ENCODE measurements around the gene CLTA.
"Not testable (repeated sequence)": the region's sequence is repeated elsewhere in the genome, so short reads cannot be mapped to it uniquely, and the experiment has no call there.

Gene CLTA

GRCh38 chr9:36163049-36163785 lies 27.5 kb upstream of the CLTA start:
- no peak overlapping the region for H3K4me3 ChIP-seq (ENCODE audit: low read length)
- H3K9me3 ChIP-seq (ENCODE audit: low read length), result no peaks in the 10 kb centered on the region
- H3K27me3 ChIP-seq (ENCODE audit: insufficient read depth, low read length), result no peaks in the 10 kb centered on the region
- H3K4me1 ChIP-seq (ENCODE audit: insufficient read depth, low read length), result peaks cover 8% of the 10 kb centered on the region
- H3K36me3 ChIP-seq (ENCODE audit: insufficient read depth, low read length), result no peaks in the 10 kb centered on the region
- no peak overlapping the region for H2AFZ ChIP-seq (ENCODE audit: low read depth, low read length)

GRCh38 chr9:36163786-36164170 lies 26.9 kb upstream of the CLTA start:
- H3K4me3 ChIP-seq (ENCODE audit: low read length), result no peak overlapping the region
- H2AFZ ChIP-seq (ENCODE audit: low read depth, low read length), result no peak overlapping the region
- no peaks in the 10 kb centered on the region for H3K9me3 ChIP-seq (ENCODE audit: low read length)
- peaks cover 8% of the 10 kb centered on the region for H3K4me1 ChIP-seq (ENCODE audit: insufficient read depth, low read length)
- H3K27me3 ChIP-seq (ENCODE audit: insufficient read depth, low read length), result no peaks in the 10 kb centered on the region
- no peaks in the 10 kb centered on the region for H3K36me3 ChIP-seq (ENCODE audit: insufficient read depth, low read length)

- no peak overlapping the region for H3K4me3 ChIP-seq (ENCODE audit: low read length)
- no peak overlapping the region for H2AFZ ChIP-seq (ENCODE audit: low read depth, low read length)
- no peaks in the 10 kb centered on the region for H3K9me3 ChIP-seq (ENCODE audit: low read length)
- H3K4me1 ChIP-seq (ENCODE audit: insufficient read depth, low read length), result peaks cover 8% of the 10 kb centered on the region
- H3K27me3 ChIP-seq (ENCODE audit: insufficient read depth, low read length), result no peaks in the 10 kb centered on the region
- H3K36me3 ChIP-seq (ENCODE audit: insufficient read depth, low read length), result no peaks in the 10 kb centered on the region
These were observed 26.3 kb upstream of the CLTA start for GRCh38 chr9:36164372-36164771.

- Histone ChIP-seq H3K9me3 (ENCODE audit: low read length) (peaks cover 2% of the 10 kb centered on the region), H3K4me3 (ENCODE audit: low read length) (no peak overlapping the region), H3K36me3 (ENCODE audit: insufficient read depth, low read length) (no peaks in the 10 kb centered on the region), H3K4me1 (ENCODE audit: insufficient read depth, low read length) (peaks cover 8% of the 10 kb centered on the region), H2AFZ (ENCODE audit: low read depth, low read length) (no peak overlapping the region), H3K27me3 (ENCODE audit: insufficient read depth, low read length) (peaks cover 4% of the 10 kb centered on the region)
These were observed 25.7 kb upstream of the CLTA start for GRCh38 chr9:36164989-36165388.

- Histone ChIP-seq H3K4me3 (ENCODE audit: low read length) (no peak overlapping the region), H3K36me3 (ENCODE audit: insufficient read depth, low read length) (no peaks in the 10 kb centered on the region), H2AFZ (ENCODE audit: low read depth, low read length) (no peak overlapping the region), H3K9me3 (ENCODE audit: low read length) (peaks cover 2% of the 10 kb centered on the region), H3K27me3 (ENCODE audit: insufficient read depth, low read length) (peaks cover 6% of the 10 kb centered on the region), H3K4me1 (ENCODE audit: insufficient read depth, low read length) (peaks cover 8% of the 10 kb centered on the region)
These were observed 24.9 kb upstream of the CLTA start for GRCh38 chr9:36165826-36166167.

GRCh38 chr9:36166168-36166927 lies 24.4 kb upstream of the CLTA start:
- Histone ChIP-seq H3K9me3 (ENCODE audit: low read length) (peaks cover 2% of the 10 kb centered on the region), H2AFZ (ENCODE audit: low read depth, low read length) (peak overlapping the region; percentile 62), H3K36me3 (ENCODE audit: insufficient read depth, low read length) (no peaks in the 10 kb centered on the region), H3K4me1 (ENCODE audit: insufficient read depth, low read length) (peaks cover 8% of the 10 kb centered on the region), H3K27me3 (ENCODE audit: insufficient read depth, low read length) (peaks cover 6% of the 10 kb centered on the region), H3K4me3 (ENCODE audit: low read length) (no peak overlapping the region)

GRCh38 chr9:36169166-36169565 lies 21.6 kb upstream of the CLTA start, which contains the start of gene CCIN:
TSS of gene CCIN (plus strand) at chr9:36169388. CDS start at chr9:36169503, 115 bp downstream.
- H2AFZ ChIP-seq (ENCODE audit: low read depth, low read length), result no peak within 1 kb of the TSS
- no peaks in the 10 kb centered on the region for H3K4me1 ChIP-seq (ENCODE audit: insufficient read depth, low read length)
- no peak within 1 kb of the TSS for H3K4me3 ChIP-seq (ENCODE audit: low read length)

GRCh38 chr9:36169708-36170107 lies 21.0 kb upstream of the CLTA start:
- H2AFZ ChIP-seq (ENCODE audit: low read depth, low read length), result no peak overlapping the region
- peaks cover 6% of the 10 kb centered on the region for H3K27me3 ChIP-seq (ENCODE audit: insufficient read depth, low read length)
- no peaks in the 10 kb centered on the region for H3K4me1 ChIP-seq (ENCODE audit: insufficient read depth, low read length)
- no peak overlapping the region for H3K4me3 ChIP-seq (ENCODE audit: low read length)
- peaks cover 2% of the 10 kb centered on the region for H3K9me3 ChIP-seq (ENCODE audit: low read length)
- no peaks in the 10 kb centered on the region for H3K36me3 ChIP-seq (ENCODE audit: insufficient read depth, low read length)

More at GRCh38 chr9:36169166-36169565, 21.6 kb upstream of the CLTA start, which contains the start of gene CCIN:
- H3K36me3 ChIP-seq (ENCODE audit: insufficient read depth, low read length), result no peaks in the 10 kb centered on the region
- peaks cover 2% of the 10 kb centered on the region for H3K9me3 ChIP-seq (ENCODE audit: low read length)
- peaks cover 6% of the 10 kb centered on the region for H3K27me3 ChIP-seq (ENCODE audit: insufficient read depth, low read length)

GRCh38 chr9:36170531-36170930 lies 20.2 kb upstream of the CLTA start:
- Histone ChIP-seq H3K9me3 (ENCODE audit: low read length) (peaks cover 2% of the 10 kb centered on the region), H3K4me1 (ENCODE audit: insufficient read depth, low read length) (no peaks in the 10 kb centered on the region), H3K27me3 (ENCODE audit: insufficient read depth, low read length) (peaks cover 6% of the 10 kb centered on the region), H2AFZ (ENCODE audit: low read depth, low read length) (no peak overlapping the region), H3K36me3 (ENCODE audit: insufficient read depth, low read length) (no peaks in the 10 kb centered on the region), H3K4me3 (ENCODE audit: low read length) (no peak overlapping the region)

GRCh38 chr9:36173861-36174260 lies 16.9 kb upstream of the CLTA start:
- peaks cover 2% of the 10 kb centered on the region for H3K9me3 ChIP-seq (ENCODE audit: low read length)
- peaks cover 6% of the 10 kb centered on the region for H3K27me3 ChIP-seq (ENCODE audit: insufficient read depth, low read length)
- no peak overlapping the region for H2AFZ ChIP-seq (ENCODE audit: low read depth, low read length)
- H3K36me3 ChIP-seq (ENCODE audit: insufficient read depth, low read length), result no peaks in the 10 kb centered on the region
- H3K4me3 ChIP-seq (ENCODE audit: low read length), result no peak overlapping the region
- no peaks in the 10 kb centered on the region for H3K4me1 ChIP-seq (ENCODE audit: insufficient read depth, low read length)

- no peaks in the 10 kb centered on the region for H3K36me3 ChIP-seq (ENCODE audit: insufficient read depth, low read length)
These were observed 16.4 kb upstream of the CLTA start for GRCh38 chr9:36174271-36174670.

GRCh38 chr9:36174731-36175130 lies 16.0 kb upstream of the CLTA start:
- H3K27me3 ChIP-seq (ENCODE audit: insufficient read depth, low read length), result peaks cover 5% of the 10 kb centered on the region
- no peak overlapping the region for H2AFZ ChIP-seq (ENCODE audit: low read depth, low read length)
- H3K36me3 ChIP-seq (ENCODE audit: insufficient read depth, low read length), result no peaks in the 10 kb centered on the region
- H3K4me1 ChIP-seq (ENCODE audit: insufficient read depth, low read length), result no peaks in the 10 kb centered on the region
- peaks cover 1% of the 10 kb centered on the region for H3K9me3 ChIP-seq (ENCODE audit: low read length)
- no peak overlapping the region for H3K4me3 ChIP-seq (ENCODE audit: low read length)

More at GRCh38 chr9:36174271-36174670, 16.4 kb upstream of the CLTA start:
- H3K4me3 ChIP-seq (ENCODE audit: low read length), result no peak overlapping the region
- peaks cover 6% of the 10 kb centered on the region for H3K27me3 ChIP-seq (ENCODE audit: insufficient read depth, low read length)
- H3K9me3 ChIP-seq (ENCODE audit: low read length), result peaks cover 2% of the 10 kb centered on the region
- no peaks in the 10 kb centered on the region for H3K4me1 ChIP-seq (ENCODE audit: insufficient read depth, low read length)
- no peak overlapping the region for H2AFZ ChIP-seq (ENCODE audit: low read depth, low read length)

GRCh38 chr9:36175209-36175608 lies 15.5 kb upstream of the CLTA start:
- not testable (repeated sequence) for H3K4me1 ChIP-seq (ENCODE audit: insufficient read depth, low read length); H3K27me3 ChIP-seq (ENCODE audit: insufficient read depth, low read length)

More at GRCh38 chr9:36175209-36175608, 15.5 kb upstream of the CLTA start:
- not testable (repeated sequence) for H3K36me3 ChIP-seq (ENCODE audit: insufficient read depth, low read length); H2AFZ ChIP-seq (ENCODE audit: low read depth, low read length); H3K9me3 ChIP-seq (ENCODE audit: low read length); H3K4me3 ChIP-seq (ENCODE audit: low read length)
